Astrocyte of the spinal cord (primary cell): ENCODE data around the gene DUSP12.

Source experiments
- DNase-seq: peaks from one replicate; pipeline ENCODE4 v3.0.0; 2011; ENCODE audit warnings: low read depth, low spot score
- H3K4me3 ChIP-seq: 2 replicates; pipeline ENCODE4 v1.5.1; 2011; ENCODE audit warnings: low read depth, mild to moderate bottlenecking, low read length, moderate library complexity
- CTCF ChIP-seq: IDR thresholded peaks from 2 replicates; pipeline ENCODE4 v1.5.1; 2012; ENCODE audit warnings: low read depth, mild to moderate bottlenecking, low read length, inconsistent platforms
- in situ Hi-C: cut with HindIII; loops from 2 replicates; pipeline ENCODE4 v1.10.0; 2017; ENCODE audit warnings: low sequenced_read_pairs

Gene DUSP12

GRCh38 chr1:161791904-161792655 lies 42.5 kb downstream of the DUSP12 start:
- no peak overlapping the region for H3K4me3 ChIP-seq
- TF ChIP-seq CTCF: no peak
- in situ Hi-C loops: no loop called here
- no peak for DNase-seq

- H3K4me3 ChIP-seq: no peak overlapping the region
- in situ Hi-C loops: no loop called here
- TF ChIP-seq CTCF: peak; percentile 40
- peak; percentile 85 for DNase-seq
Measured at GRCh38 chr1:161792740-161793139, 43.2 kb downstream of the DUSP12 start.

GRCh38 chr1:161799792-161800191 lies 50.2 kb downstream of the DUSP12 start:
- no peak for DNase-seq
- TF ChIP-seq CTCF: no peak
- in situ Hi-C loops: no loop called here
- no peak overlapping the region for H3K4me3 ChIP-seq

- H3K4me3 ChIP-seq: no peak overlapping the region
- in situ Hi-C loops: no loop called here
- DNase-seq: no peak
- no peak for TF ChIP-seq CTCF
Measured at GRCh38 chr1:161801955-161802354, 52.4 kb downstream of the DUSP12 start.

GRCh38 chr1:161803181-161803580 lies 53.6 kb downstream of the DUSP12 start:
- no peak for DNase-seq
- in situ Hi-C loops: no loop called here
- TF ChIP-seq CTCF: no peak
- H3K4me3 ChIP-seq: no peak overlapping the region

GRCh38 chr1:161805399-161806197 lies 56.0 kb downstream of the DUSP12 start:
- no peak for TF ChIP-seq CTCF
- DNase-seq: peak; percentile 5
- in situ Hi-C loops: no loop called here
- H3K4me3 ChIP-seq: no peak overlapping the region
